ENCODE data around the gene LLGL2.

- TF ChIP-seq CTCF (IDR thresholded peaks at IDR 0.05; ENCODE audit: low read depth, low read length, poor library complexity, severe bottlenecking): no peak
- no peak for TF ChIP-seq EZH2phosphoT487 (IDR thresholded peaks at IDR 0.05; ENCODE audit: borderline replicate concordance, low read length)
These were observed 39.8 kb upstream of the LLGL2 start for GRCh38 chr17:75485688-75486087.
